ENCODE data around the gene CLPTM1.
"Not testable (repeated sequence)": the region's sequence is repeated elsewhere in the genome, so short reads cannot be mapped to it uniquely, and the experiment has no call there.

The CLPTM1 gene

GRCh38 chr19:44999131-44999925, 44.1 kb downstream of the CLPTM1 start:
- H3K27ac ChIP-seq (ENCODE audit: low read depth, low read length); H2AFZ ChIP-seq (ENCODE audit: insufficient read depth, low read length, poor library complexity); H4K12ac ChIP-seq (ENCODE audit: low read depth, low read length); H3K4me3 ChIP-seq (ENCODE audit: low read depth, low read length); H3K9me3 ChIP-seq (ENCODE audit: insufficient read depth, low read depth, low read length); H2BK120ac ChIP-seq (ENCODE audit: insufficient read depth, low read length, poor library complexity); H3K27me3 ChIP-seq (ENCODE audit: insufficient read depth, low read length); H4K8ac ChIP-seq (ENCODE audit: low read depth, low read length); H2AK5ac ChIP-seq (ENCODE audit: low read length); DNase-seq; H3K79me1 ChIP-seq (ENCODE audit: low read length); H3K36me3 ChIP-seq (ENCODE audit: control insufficient read depth in 1 of 2, insufficient read depth in 2 of 2, low read length in 2 of 2); H3K9ac ChIP-seq (ENCODE audit: low read length); H4K91ac ChIP-seq (ENCODE audit: low read depth, low read length); H2BK5ac ChIP-seq (ENCODE audit: low read depth, low read length, poor library complexity); H3K4me2 ChIP-seq (ENCODE audit: low read length); H3K4me1 ChIP-seq (ENCODE audit: control insufficient read depth in 1 of 2, insufficient read depth in 2 of 2, low read length in 2 of 2); H3K4ac ChIP-seq (ENCODE audit: low read depth, low read length); H3K79me2 ChIP-seq (ENCODE audit: control insufficient read depth, insufficient read depth, low read length, poor library complexity); H2BK12ac ChIP-seq (ENCODE audit: low read length); H3K14ac ChIP-seq (ENCODE audit: low read length); H3K23ac ChIP-seq (ENCODE audit: low read length); H3K18ac ChIP-seq (ENCODE audit: low read length): not testable (repeated sequence)
- WGBS (ENCODE audit: extremely low coverage, insufficient coverage, insufficient read length) = no CpG with 5 or more reads among the region's 12 CpGs

GRCh38 chr19:45000665-45001064, 45.5 kb downstream of the CLPTM1 start:
- Histone ChIP-seq H4K8ac (ENCODE audit: low read depth, low read length) (peak overlapping the region; percentile 79), H3K4me2 (ENCODE audit: low read length) (peak overlapping the region; percentile 84), H2AFZ (ENCODE audit: insufficient read depth, low read length, poor library complexity) (peak overlapping the region; percentile 61), H4K12ac (ENCODE audit: low read depth, low read length) (peak overlapping the region; percentile 34), H4K91ac (ENCODE audit: low read depth, low read length) (peak overlapping the region; percentile 50)
- H2AK5ac ChIP-seq (ENCODE audit: low read length); H3K79me1 ChIP-seq (ENCODE audit: low read length); H3K9me3 ChIP-seq (ENCODE audit: insufficient read depth, low read depth, low read length); H3K4ac ChIP-seq (ENCODE audit: low read depth, low read length); H2BK12ac ChIP-seq (ENCODE audit: low read length); H3K36me3 ChIP-seq (ENCODE audit: control insufficient read depth in 1 of 2, insufficient read depth in 2 of 2, low read length in 2 of 2); H3K27me3 ChIP-seq (ENCODE audit: insufficient read depth, low read length); H3K4me3 ChIP-seq (ENCODE audit: low read depth, low read length); H3K18ac ChIP-seq (ENCODE audit: low read length); H3K9ac ChIP-seq (ENCODE audit: low read length); H3K14ac ChIP-seq (ENCODE audit: low read length); DNase-seq; H3K27ac ChIP-seq (ENCODE audit: low read depth, low read length); H2BK120ac ChIP-seq (ENCODE audit: insufficient read depth, low read length, poor library complexity); H3K23ac ChIP-seq (ENCODE audit: low read length); H3K4me1 ChIP-seq (ENCODE audit: control insufficient read depth in 1 of 2, insufficient read depth in 2 of 2, low read length in 2 of 2); H2BK5ac ChIP-seq (ENCODE audit: low read depth, low read length, poor library complexity); H3K79me2 ChIP-seq (ENCODE audit: control insufficient read depth, insufficient read depth, low read length, poor library complexity): not testable (repeated sequence)
- no CpG with 5 or more reads among the region's 19 CpGs for WGBS (ENCODE audit: extremely low coverage, insufficient coverage, insufficient read length)

DNA sequence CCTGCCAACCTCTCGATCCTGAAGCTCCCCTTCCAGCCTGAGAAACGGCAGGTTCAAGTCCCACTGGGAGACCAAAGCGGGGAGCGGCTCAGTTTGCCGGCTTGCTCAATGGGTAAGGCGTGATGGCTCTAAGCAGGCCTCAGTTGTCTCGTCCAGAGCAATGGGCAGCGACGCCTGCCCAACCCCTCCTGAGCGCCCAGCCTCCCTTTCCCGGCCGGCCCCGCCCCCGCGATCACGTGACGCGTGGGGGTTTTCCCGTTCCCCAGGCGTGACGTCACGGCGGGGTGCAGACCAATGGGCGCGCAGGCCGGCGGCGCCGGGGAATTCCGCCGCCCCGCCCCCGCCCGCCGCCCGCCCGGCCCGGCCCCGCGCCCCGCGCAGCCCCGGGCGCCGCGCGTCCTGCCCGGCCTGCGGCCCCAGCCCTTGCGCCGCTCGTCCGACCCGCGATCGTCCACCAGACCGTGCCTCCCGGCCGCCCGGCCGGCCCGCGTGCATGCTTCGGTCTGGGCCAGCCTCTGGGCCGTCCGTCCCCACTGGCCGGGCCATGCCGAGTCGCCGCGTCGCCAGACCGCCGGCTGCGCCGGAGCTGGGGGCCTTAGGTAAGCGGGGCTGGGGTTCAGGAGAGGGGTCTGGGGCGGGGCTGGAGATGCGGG, 46.0 kb downstream of the CLPTM1 start, which contains the start of gene RELB:
RELB (plus strand) TSS at position 378 of the 653 bp plus-strand sequence; CDS start at position 494, 116 bp downstream.
- H4K8ac ChIP-seq (ENCODE audit: low read depth, low read length) = peak within 1 kb of the TSS; percentile 79
- no peak within 1 kb of the TSS for H2BK120ac ChIP-seq (ENCODE audit: insufficient read depth, low read length, poor library complexity)
- peak within 1 kb of the TSS; percentile 73 for H3K18ac ChIP-seq (ENCODE audit: low read length)
- H4K91ac ChIP-seq (ENCODE audit: low read depth, low read length) = peak within 1 kb of the TSS; percentile 50
- H3K4ac ChIP-seq (ENCODE audit: low read depth, low read length) = no peak within 1 kb of the TSS
- peaks cover 2 to 3% of the 10 kb centered on the region in 2 experiments for H3K4me1 ChIP-seq (ENCODE audit: control insufficient read depth in 1 of 2, insufficient read depth in 2 of 2, low read length in 2 of 2)
- peak within 1 kb of the TSS; percentile 86 for H3K27ac ChIP-seq (ENCODE audit: low read depth, low read length)
- no peak within 1 kb of the TSS for H3K23ac ChIP-seq (ENCODE audit: low read length)
- peak within 1 kb of the TSS; percentile 34 for H4K12ac ChIP-seq (ENCODE audit: low read depth, low read length)
- H3K9ac ChIP-seq (ENCODE audit: low read length) = peak within 1 kb of the TSS; percentile 87
- peaks cover 2 to 5% of the 10 kb centered on the region in 2 experiments for H3K36me3 ChIP-seq (ENCODE audit: control insufficient read depth in 1 of 2, insufficient read depth in 2 of 2, low read length in 2 of 2)
- H2AFZ ChIP-seq (ENCODE audit: insufficient read depth, low read length, poor library complexity) = peak within 1 kb of the TSS; percentile 67
- no peaks in the 10 kb centered on the region for H3K79me2 ChIP-seq (ENCODE audit: control insufficient read depth, insufficient read depth, low read length, poor library complexity)
- peaks cover 6% of the 10 kb centered on the region for H3K79me1 ChIP-seq (ENCODE audit: low read length)
- H3K9me3 ChIP-seq (ENCODE audit: insufficient read depth, low read depth, low read length) = peaks cover 1% of the 10 kb centered on the region
- WGBS (ENCODE audit: extremely low coverage, insufficient coverage, insufficient read length) = no CpG with 5 or more reads among the region's 79 CpGs
- peak; percentile 94 to 98 for DNase-seq
- peak within 1 kb of the TSS; percentile 73 for H3K14ac ChIP-seq (ENCODE audit: low read length)
- no peak within 1 kb of the TSS for H2BK12ac ChIP-seq (ENCODE audit: low read length)
- H2AK5ac ChIP-seq (ENCODE audit: low read length) = no peak within 1 kb of the TSS
- peak within 1 kb of the TSS; percentile 80 for H2BK5ac ChIP-seq (ENCODE audit: low read depth, low read length, poor library complexity)
- H3K4me3 ChIP-seq (ENCODE audit: low read depth, low read length) = peak within 1 kb of the TSS; percentile 93
- H3K27me3 ChIP-seq (ENCODE audit: insufficient read depth, low read length) = no peaks in the 10 kb centered on the region
- H3K4me2 ChIP-seq (ENCODE audit: low read length) = peak within 1 kb of the TSS; percentile 99

- H3K4me3 ChIP-seq (ENCODE audit: low read depth, low read length) = no peak overlapping the region
- H4K91ac ChIP-seq (ENCODE audit: low read depth, low read length) = no peak overlapping the region
- no peaks in the 10 kb centered on the region for H3K9me3 ChIP-seq (ENCODE audit: insufficient read depth, low read depth, low read length)
- no peak overlapping the region for H2BK5ac ChIP-seq (ENCODE audit: low read depth, low read length, poor library complexity)
- DNase-seq = no peak
- H2BK12ac ChIP-seq (ENCODE audit: low read length) = no peak overlapping the region
- H3K79me1 ChIP-seq (ENCODE audit: low read length) = peaks cover 6% of the 10 kb centered on the region
- H2AK5ac ChIP-seq (ENCODE audit: low read length) = no peak overlapping the region
- no peak overlapping the region for H3K4ac ChIP-seq (ENCODE audit: low read depth, low read length)
- no peak overlapping the region for H4K8ac ChIP-seq (ENCODE audit: low read depth, low read length)
- no peak overlapping the region for H2AFZ ChIP-seq (ENCODE audit: insufficient read depth, low read length, poor library complexity)
- no peak overlapping the region for H2BK120ac ChIP-seq (ENCODE audit: insufficient read depth, low read length, poor library complexity)
- H3K4me2 ChIP-seq (ENCODE audit: low read length) = no peak overlapping the region
- no peak overlapping the region for H4K12ac ChIP-seq (ENCODE audit: low read depth, low read length)
- H3K9ac ChIP-seq (ENCODE audit: low read length) = no peak overlapping the region
- no CpG with 5 or more reads among the region's 4 CpGs for WGBS (ENCODE audit: extremely low coverage, insufficient coverage, insufficient read length)
- no peak overlapping the region for H3K27ac ChIP-seq (ENCODE audit: low read depth, low read length)
- H3K79me2 ChIP-seq (ENCODE audit: control insufficient read depth, insufficient read depth, low read length, poor library complexity) = no peaks in the 10 kb centered on the region
- peaks cover 4 to 6% of the 10 kb centered on the region in 2 experiments for H3K36me3 ChIP-seq (ENCODE audit: control insufficient read depth in 1 of 2, insufficient read depth in 2 of 2, low read length in 2 of 2)
- H3K4me1 ChIP-seq (ENCODE audit: control insufficient read depth in 1 of 2, insufficient read depth in 2 of 2, low read length in 2 of 2) = peaks cover 2 to 3% of the 10 kb centered on the region in 2 experiments
- no peak overlapping the region for H3K23ac ChIP-seq (ENCODE audit: low read length)
- no peak overlapping the region for H3K18ac ChIP-seq (ENCODE audit: low read length)
- H3K27me3 ChIP-seq (ENCODE audit: insufficient read depth, low read length) = no peaks in the 10 kb centered on the region
- H3K14ac ChIP-seq (ENCODE audit: low read length) = no peak overlapping the region
These were observed 48.3 kb downstream of the CLPTM1 start for GRCh38 chr19:45003485-45003884.
